Erythroblast (primary cell): Measurements from ENCODE around the gene EVPLL.
"Not testable (repeated sequence)": the region's sequence is repeated elsewhere in the genome, so short reads cannot be mapped to it uniquely, and the experiment has no call there.

Experiments used
- DNase-seq, 2 experiments: peaks; one replicate each; lab custom pipeline; 2025; lab: John Stamatoyannopoulos, UW
- GATA1 ChIP-seq: IDR thresholded peaks from 2 replicates; pipeline ENCODE4 v1.6.1; 2011; ENCODE audit warnings: low read depth, mild to moderate bottlenecking, control low read depth, low read length, moderate library complexity
- POLR2A ChIP-seq: IDR thresholded peaks from 2 replicates; pipeline ENCODE4 v1.6.1; 2011; ENCODE audit warnings: mild to moderate bottlenecking, low read length

EVPLL gene

DNA sequence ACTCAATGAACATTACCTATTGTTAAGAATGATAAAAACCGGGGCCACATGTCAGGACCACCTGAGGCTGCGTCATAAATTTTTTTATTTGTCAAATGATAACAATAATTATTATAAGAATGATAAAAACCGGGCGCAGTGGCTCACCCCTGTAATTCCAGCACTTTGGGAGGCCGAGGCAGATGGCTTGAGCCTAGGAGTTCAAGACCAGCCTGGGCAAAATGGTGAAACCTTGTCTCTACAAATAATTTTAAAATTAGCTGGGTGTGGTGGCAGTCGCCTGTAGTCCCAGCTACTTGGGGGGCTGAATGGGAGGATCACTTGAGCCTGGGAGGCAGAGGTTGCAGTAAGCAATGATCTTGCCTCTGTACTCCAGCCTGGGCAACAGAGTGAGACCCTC lies 13.4 kb upstream of the EVPLL start:
- no peak for DNase-seq
- TF ChIP-seq POLR2A: no peak
- no peak for TF ChIP-seq GATA1

DNA sequence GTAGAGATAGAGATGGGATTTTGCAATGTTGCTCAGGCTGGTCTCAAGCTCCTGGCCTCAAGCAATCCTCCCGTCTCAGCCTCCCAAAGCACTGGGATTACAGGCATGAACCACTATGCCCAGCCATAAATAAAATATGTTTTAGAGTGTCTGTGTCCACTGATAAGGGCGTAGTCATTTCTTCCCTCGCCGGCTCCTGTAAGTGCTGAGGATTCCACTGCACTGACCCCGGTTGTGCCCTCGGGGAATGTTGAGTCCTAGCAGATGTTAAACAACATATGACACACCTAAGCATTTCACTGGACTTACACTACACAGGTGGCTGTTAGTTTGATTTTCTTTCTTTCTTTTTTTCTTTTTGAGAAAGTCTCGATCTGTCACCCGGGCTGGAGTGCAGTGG lies 8.6 kb upstream of the EVPLL start:
- TF ChIP-seq POLR2A: no peak
- no peak for TF ChIP-seq GATA1
- no peak for DNase-seq

DNA sequence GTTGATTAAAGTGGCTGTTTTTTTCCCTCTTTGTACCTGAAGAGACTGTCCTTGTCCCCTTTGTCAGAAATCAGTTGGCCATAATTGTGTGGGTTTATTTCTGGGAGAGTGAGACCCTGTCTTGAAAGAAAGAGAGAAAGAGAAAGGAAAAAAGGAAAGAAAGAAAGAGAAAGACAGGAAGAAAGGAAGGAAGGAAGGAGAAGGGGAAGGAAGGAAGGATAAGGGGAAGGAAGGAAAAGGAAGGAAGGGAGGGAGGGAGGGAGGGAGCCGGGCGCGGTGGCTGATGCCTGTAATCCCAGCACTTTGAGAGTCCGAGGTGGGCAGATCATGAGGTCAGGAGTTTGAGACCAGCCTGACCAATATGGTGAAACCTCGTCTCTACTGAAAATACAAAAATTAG lies 6.8 kb upstream of the EVPLL start:
- no peak for TF ChIP-seq GATA1
- no peak for TF ChIP-seq POLR2A
- DNase-seq: no peak

DNA sequence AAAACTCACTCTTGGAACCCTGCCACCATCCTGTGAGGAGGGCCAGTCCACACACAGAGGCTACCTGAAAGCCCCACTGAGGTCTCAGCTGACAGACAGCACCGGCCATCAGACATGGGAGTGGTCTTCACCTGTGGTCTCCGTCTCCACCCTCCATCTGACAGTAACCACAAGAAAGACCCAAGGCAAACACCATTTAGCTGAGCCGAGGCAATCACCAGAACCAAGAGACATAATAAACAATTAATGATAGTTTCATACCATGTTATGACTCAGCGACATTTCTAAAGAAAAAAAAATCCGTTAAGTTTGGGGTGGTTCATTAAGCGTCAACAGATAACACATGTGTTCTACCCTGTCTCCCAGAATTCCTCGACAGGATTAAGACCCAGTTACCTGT lies 6.1 kb upstream of the EVPLL start:
- DNase-seq: no peak
- TF ChIP-seq GATA1: no peak
- TF ChIP-seq POLR2A: no peak

DNA sequence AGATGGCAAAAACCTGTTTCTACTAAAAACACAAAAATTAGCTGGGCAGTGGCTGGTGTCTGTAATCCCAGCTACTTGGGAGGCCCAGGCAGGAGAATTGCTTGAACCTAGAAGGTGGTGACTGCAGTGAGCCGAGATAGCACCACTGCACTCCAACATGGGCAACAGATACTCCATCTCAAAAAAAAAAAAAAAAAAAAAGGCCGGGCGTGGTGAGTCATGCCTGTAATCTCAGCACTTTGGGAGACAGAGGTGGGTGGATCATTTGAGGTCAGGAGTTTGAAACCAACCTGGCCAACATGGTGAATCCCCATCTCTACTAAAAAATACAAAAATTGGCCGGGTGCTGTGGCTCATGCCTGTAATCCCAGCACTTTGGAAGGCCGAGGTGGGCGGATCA lies 4.4 kb upstream of the EVPLL start:
- peak in 1 of 2 experiments; percentile 23 for DNase-seq

DNA sequence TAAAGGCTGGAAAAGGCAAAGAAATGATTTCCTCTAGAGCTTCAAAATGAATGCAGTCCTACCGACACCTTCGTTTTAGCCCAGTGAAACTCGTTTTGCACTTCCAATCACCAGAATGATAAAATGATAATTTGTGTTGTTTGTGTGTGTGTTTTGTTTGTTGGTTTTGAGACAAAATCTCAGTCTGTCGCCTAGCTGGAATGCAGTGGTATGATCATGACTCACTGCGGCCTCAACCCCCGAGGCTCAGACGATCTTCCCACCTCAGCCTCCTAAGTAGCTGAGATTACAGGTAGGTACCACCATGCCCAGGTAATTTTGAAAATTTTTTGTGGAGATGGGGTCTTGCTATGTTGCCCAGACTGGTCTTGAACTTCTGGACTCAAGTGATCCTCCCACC lies 3.4 kb upstream of the EVPLL start:
- DNase-seq: no peak
- no peak for TF ChIP-seq POLR2A
- TF ChIP-seq GATA1: no peak

DNA sequence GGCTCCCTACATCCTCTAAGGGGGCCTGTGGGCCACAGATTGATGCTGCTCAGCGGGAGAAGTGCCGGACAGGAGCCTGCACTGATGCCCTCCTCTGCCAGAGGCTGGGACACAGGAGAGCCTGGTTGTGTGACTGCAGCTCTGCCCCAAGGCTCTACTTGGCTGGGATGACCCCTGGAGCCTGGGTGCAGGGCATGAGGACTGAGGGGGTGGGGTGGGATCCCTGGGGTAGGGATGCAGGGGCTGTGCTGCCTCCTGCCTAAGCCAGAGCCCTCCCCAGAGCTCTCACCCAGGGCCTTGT lies 577 bp downstream of the EVPLL start:
- TF ChIP-seq POLR2A (no peak), GATA1 (no peak)
- no peak for DNase-seq

DNA sequence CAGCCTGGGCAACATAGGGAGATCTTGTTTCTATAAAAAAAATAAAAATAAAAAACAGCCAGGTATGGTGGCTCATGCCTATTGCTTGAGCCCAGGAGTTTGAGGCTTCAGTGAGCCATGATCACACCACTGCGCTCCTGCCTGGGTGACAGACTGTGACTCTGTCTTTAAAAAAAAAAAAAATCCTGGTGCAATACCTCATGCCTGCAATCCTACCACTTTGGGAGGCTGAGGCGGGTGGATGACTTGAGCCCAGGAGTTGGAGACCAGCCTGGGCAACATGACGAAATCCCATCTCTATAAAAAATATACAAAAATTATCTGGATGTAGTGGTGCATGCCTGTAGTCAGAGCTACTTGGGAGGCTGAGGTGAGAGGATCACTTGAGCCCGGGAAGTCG lies 1.0 kb downstream of the EVPLL start:
- not testable (repeated sequence) for DNase-seq

DNA sequence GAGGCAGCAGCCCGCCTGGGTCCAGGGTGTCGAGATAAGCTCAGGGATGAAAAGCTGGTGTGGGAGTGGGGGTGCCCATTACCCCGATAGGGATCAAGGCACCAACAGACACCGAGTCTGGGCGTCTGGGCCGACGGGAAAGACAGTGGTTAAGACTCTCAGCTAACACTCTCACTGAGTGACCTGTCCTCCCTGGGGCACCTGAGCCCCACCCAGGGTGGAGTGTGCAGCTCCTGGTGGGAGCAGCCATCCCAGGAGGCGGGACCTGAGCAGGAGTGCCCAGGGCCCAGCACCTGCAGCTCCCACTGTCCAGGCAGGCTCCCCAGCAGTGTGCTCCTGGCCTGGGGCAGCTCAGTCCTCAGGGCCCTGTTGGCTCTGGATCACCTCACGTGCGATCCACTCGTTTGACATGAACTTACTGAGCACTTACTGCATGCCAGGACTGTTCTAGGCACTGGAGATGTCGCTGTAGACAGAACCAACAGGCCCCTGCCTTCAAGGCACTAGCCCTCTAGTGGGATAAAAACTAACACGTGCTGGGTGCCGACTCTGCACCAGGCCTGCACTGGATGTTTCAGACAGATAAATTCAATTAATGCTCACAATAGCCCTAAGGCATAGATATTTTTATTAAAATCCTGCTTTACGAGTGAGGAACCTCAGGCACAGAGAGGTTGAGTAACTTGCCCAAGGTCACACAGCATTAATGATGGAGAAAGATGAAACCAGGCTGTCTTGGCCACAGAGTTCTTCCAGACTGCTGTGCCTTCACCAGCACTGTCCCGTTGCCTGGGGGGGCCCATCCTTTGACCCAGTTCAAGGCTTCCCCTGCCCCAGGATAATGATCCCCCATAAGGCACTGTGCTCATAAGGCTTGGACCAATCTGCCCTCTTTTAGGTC lies 1.9 kb downstream of the EVPLL start:
- no peak for DNase-seq
- TF ChIP-seq POLR2A (no peak), GATA1 (no peak)

DNA sequence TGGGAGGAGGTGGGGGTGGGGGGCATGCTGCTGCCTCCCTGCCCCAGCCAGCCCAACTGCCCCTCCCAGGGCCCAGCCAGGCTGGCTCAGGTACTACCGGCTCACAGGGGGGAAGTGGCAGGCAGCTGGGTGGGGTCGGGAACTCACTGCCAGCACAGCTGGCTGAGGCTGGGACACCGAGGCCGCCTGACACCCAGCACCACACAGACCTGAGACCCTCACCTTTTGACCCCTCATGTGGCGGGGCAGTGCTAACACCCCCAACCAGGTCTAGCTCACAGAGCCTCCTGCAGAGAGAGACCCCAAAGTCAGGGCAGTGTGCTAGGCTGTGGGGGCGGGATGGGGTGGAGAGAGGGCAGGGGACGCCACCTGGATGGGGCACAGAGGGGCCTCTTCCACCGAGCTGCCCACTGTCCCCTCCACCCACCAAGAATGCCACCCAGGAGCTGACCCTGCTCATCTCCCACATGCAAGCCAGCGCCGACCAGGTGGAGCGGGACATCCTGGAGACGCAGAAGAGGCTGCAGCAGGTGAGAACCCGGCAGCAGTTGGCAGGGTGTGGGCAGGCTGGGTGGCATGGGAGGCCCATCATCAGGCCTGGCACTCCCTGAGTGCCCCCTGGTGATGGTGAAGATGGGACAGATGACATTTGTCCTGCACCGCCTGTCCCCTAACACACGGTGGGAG lies 3.0 kb downstream of the EVPLL start:
- TF ChIP-seq GATA1: no peak
- no peak for DNase-seq

DNA sequence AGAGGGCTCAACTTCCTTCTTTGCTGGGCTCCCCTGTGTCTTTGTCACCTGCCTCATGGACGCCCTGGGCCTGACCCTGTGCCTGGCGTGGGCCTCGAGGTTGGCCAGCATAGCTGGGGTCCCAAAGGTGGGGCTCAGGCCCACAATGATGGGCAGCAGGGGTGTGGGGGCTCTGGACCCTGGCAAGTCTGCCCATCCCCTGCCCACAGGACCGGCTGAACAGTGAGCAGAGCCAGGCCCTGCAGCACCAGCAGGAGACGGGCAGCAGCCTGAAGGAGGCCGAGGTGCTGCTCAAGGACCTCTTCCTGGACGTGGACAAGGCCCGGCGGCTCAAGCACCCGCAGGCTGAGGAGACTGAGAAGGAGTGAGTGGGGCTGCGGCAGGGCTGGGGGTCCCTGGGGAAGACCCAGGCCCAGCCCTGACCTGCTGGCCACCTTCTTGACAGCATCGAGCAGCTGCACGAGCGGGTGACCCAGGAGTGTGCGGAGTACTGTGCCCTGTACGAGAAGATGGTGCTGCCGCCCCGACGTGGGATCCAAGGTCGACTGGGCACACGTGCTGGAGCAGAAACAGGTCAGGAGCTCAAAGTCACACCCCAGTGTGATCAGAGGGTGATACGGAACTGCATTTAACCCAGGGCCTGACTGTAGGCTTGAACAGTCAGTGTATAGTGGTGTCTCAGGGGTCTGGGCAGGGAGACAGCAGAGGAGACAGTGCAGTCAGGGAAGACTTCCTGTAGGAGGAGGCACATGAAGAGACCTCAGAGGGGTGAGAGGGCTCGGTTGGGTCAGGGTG lies 3.8 kb downstream of the EVPLL start:
- TF ChIP-seq GATA1 (no peak), POLR2A (no peak)
- no peak for DNase-seq

DNA sequence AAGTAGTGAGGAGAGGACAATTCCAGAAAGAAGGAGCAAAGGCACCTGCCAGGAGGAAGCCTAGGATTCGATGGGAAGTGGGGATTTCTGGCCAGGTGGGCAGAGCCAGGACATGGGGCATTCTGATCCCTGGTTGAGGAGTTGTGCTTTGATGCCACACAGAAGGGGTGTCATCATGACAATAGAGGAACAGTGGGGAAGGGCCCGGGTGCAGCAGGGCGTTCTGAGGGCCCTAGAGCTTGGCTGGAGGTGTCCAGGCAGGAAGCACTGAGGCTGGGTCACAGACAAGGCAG lies 4.3 kb downstream of the EVPLL start:
- TF ChIP-seq GATA1 (no peak), POLR2A (no peak)
- DNase-seq: no peak

DNA sequence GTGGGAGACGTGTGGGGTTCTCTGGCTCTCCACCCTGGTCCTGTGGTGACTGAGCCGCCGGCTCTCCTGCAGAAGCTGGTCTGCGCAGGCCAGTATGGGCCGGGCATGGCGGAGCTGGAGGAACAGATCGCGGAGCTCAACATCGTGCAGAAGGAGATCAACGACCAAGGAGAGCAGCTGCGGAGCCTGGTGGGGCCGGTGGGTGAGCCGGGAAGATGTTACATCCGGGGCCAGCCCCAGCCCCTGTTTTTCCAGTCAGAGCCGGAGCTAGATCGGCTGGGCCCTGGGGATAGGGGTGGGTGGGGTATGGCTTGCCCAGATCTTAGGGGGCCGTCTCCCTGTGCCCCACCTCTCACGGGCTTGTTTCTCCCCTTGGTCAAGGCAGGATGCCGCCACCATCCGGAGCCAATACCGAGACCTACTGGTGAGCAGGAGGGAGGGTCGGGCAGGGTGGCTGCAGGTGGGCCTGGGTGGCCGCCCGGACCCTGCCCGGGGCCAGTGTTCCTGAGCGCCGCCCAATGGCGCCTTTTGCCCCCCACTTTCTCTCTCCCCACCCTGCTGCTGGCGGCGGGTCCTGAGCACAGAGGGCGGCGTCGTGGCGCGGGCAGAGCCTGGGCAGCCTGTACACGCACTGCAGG lies 5.0 kb downstream of the EVPLL start:
- DNase-seq: no peak
- TF ChIP-seq GATA1: no peak
- no peak for TF ChIP-seq POLR2A

DNA sequence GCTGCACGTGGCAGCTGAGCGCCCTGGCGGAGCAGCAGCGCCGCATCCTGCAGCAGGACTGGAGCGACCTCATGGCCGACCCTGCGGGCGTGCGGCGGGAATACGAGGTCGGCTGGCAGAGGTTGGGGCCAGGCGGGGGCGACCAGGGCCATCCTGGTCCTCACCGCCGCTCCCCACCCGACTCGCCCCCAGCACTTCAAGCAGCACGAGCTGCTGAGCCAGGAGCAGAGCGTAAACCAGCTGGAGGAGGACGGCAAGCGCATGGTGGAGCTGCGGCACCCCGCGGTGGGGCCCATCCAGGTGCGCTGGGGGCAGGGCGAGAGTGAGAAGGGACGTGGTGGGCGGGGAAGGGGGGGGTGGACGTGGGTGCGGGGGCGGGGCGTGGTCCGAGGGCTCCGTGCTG lies 5.5 kb downstream of the EVPLL start:
- not testable (repeated sequence) for DNase-seq

DNA sequence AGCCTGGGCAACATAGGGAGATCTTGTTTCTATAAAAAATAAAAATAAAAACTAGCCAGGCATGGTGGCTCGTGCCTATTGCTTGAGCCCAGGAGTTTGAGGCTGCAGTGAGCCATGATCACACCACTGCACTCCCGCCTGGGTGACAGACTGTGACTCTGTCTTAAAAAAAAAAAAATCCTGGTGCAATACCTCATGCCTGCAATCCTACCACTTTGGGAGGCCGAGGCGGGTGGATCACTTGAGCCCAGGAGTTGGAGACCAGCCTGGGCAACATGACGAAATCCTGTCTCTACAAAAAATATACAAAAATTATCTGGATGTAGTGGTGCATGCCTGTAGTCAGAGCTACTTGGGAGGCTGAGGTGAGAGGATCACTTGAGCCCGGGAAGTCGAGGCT lies 6.7 kb downstream of the EVPLL start:
- not testable (repeated sequence) for DNase-seq

DNA sequence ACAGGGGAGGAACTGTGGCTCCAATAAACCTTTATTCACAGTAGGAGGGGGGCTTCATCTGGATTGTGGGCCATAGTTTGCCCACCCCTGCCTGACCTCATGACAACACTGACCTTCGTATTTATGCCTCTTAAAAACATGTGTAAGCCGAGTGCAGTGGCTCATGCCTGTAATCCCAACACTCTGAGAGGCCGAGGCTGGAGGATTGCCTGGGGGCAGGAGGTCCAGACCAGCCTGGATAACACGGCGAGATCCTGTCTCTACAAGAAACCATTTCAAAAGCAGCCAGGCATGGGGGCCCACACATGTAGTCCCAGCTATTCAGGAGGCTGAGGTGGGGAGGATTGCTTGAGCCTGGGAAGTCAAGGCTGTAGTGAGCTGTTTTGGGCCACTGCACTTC lies 10.0 kb downstream of the EVPLL start:
- DNase-seq: not testable (repeated sequence)

DNA sequence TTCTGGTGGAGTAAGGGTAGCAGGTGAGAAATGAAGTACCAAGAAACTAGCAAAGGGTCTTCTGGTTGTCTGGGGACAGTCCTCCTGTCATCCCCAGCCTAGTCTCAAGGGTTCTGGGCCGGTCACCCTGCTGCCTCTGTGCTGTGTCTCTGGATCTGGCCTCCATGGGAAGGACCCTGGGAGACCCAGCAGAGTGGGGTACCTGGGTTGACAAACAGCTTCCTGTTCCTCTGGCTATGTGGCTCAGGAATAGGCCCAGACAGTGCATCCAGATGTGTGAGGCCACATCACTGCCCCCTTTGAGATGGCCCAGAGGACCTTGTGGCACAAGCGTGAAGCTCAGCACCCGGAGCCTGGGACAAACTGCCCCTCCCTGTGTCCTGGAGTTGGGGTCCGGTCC lies 10.7 kb downstream of the EVPLL start:
- DNase-seq: not testable (repeated sequence)

DNA sequence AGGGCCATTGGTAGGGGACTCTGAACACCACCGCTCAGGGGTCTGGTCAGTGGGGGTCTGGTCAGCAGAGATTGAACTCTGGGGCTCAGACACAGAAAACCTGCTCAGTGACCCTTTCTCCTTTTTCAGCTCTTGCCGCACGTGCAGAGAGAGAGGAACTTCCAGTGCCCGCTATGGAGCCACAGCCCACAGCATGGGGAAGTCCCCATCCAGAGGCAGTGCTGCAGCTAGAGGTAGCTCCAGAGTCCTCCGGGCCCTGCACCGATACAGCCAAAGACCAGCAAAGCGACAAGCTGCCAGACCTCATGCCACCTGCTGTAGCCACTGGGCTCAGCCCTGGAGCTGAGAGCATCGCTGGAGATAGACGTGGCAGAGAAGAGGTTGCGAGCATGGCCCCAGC lies 11.2 kb downstream of the EVPLL start:
- DNase-seq: not testable (repeated sequence)

DNA sequence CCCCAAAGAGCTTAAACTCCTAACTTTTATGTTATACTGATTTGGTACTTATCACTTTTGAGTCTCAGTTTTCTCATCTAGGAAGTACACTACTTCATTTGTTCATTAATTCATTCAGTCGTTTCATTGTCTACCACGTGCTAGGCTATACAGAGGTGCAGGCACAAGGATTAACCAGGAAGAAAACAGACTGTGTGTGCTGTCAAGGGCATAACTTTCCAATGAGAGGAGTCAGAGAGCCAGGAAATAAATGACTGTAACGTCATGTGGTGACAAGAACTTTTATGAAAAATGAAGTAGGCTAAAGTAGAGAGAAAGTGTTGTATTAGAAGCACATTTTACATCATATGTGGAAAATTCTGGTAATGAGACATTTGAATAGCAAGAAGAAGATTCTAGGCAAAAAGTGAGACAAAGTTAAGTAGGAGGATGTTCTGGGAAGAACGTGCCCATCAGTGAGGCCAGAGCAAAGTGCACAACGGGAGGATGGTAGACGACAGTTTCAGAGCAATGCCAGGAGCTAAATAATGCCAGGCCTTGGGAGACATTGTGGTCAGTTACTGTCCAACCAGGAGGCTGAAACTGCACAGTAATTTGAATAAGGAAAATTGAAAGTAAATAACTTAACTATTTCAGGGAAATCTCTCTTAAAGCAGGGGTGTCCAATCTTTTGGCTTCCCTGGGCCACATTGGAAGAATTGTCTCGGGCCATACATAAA lies 24.5 kb downstream of the EVPLL start:
- DNase-seq: not testable (repeated sequence)
